Common myeloid progenitor, CD34-positive (primary cell): ENCODE measurements around the gene PLA2G5.

Experiments used
- CTCF ChIA-PET: fragments of 350-600 bp; sonication (Branson Sonifier 250); formaldehyde crosslinking; loops from one replicate; lab custom pipeline; 2021; ENCODE audit warnings: antibody characterized with exemption; lab: Charles Lee
- POLR2A ChIA-PET: fragments of 350-600 bp; sonication (Branson Sonifier 250); formaldehyde crosslinking; loops from one replicate; lab custom pipeline; 2021; ENCODE audit warnings: antibody characterized with exemption; lab: Charles Lee
- DNase-seq, 3 donors: peaks; one replicate each; pipeline versions ENCODE4 v3.0.0 to v3.0.0-alpha.2; 2013
- H3K27ac ChIP-seq, 2 experiments: 1 replicate in 1 of 2; 2 replicates in 1 of 2; pipeline ENCODE4 v1.7.0; 2013; ENCODE audit warnings: inconsistent platforms in 2 of 2, low read length in 2 of 2, mild to moderate bottlenecking in 2 of 2, low read depth in 1 of 2, moderate library complexity in 1 of 2; ENCODE audit not compliant: severe bottlenecking in 2 of 2, insufficient read depth in 1 of 2, poor library complexity in 1 of 2
- H3K27me3 ChIP-seq, 5 experiments: replicated peaks in 2 of 5; 1 replicate in 3 of 5; 2 replicates in 2 of 5; pipeline versions ENCODE4 v1.6.1 to v1.7.0; 2013; ENCODE audit warnings: low read length in 4 of 5, mild to moderate bottlenecking in 2 of 5, moderate library complexity in 2 of 5, inconsistent platforms in 1 of 5; ENCODE audit not compliant: insufficient read depth in 5 of 5, control insufficient read depth in 4 of 5
- H3K36me3 ChIP-seq, 4 experiments: 1 replicate in 2 of 4; 2 replicates in 2 of 4; pipeline versions ENCODE4 v1.6.1 to v1.7.0; 2013; ENCODE audit warnings: low read length in 3 of 4, control low read depth in 1 of 4, mild to moderate bottlenecking in 1 of 4; ENCODE audit not compliant: control insufficient read depth in 4 of 4, insufficient read depth in 4 of 4
- H3K4me1 ChIP-seq, 4 experiments: 1 replicate in 3 of 4; 2 replicates in 1 of 4; pipeline versions ENCODE4 v1.6.1 to v1.7.1; 2013; ENCODE audit warnings: low read length in 3 of 4, mild to moderate bottlenecking in 3 of 4, control low read depth in 1 of 4, inconsistent platforms in 1 of 4, moderate library complexity in 1 of 4; ENCODE audit not compliant: control insufficient read depth in 4 of 4, insufficient read depth in 4 of 4; ENCODE audit errors: control extremely low read depth in 1 of 4
- H3K4me3 ChIP-seq, 7 experiments: 1 replicate in 4 of 7; 2 replicates in 3 of 7; pipeline versions ENCODE4 v1.5.1 to v1.7.0; 2013; ENCODE audit warnings: mild to moderate bottlenecking in 7 of 7, low read length in 6 of 7, moderate library complexity in 6 of 7, inconsistent platforms in 2 of 7, low read depth in 2 of 7, control low read depth in 1 of 7; ENCODE audit not compliant: insufficient read depth in 4 of 7, control insufficient read depth in 1 of 7; ENCODE audit errors: extremely low read depth in 1 of 7
- H3K9me3 ChIP-seq, 5 experiments: 1 replicate in 4 of 5; 2 replicates in 1 of 5; pipeline versions ENCODE4 v1.6.1 to v1.7.1; 2013; ENCODE audit warnings: low read length in 4 of 5, mild to moderate bottlenecking in 2 of 5, inconsistent platforms in 1 of 5, low read depth in 1 of 5, moderate library complexity in 1 of 5; ENCODE audit not compliant: control insufficient read depth in 4 of 5, insufficient read depth in 2 of 5; ENCODE audit errors: control extremely low read depth in 1 of 5
- WGBS: methylation state at CpG from one replicate; pipeline ENCODE4 v1.1.5; 2013; ENCODE audit not compliant: insufficient coverage; 5-methylcytosine and 5-hydroxymethylcytosine counted together

Gene PLA2G5

GRCh38 chr1:20096840-20097447 is 26.9 kb downstream of the PLA2G5 start:
- H3K9me3 ChIP-seq, result peaks cover 0 to 2% (median 0%) of the 10 kb centered on the region in 5 experiments
- POLR2A ChIA-PET, result no interaction called here
- no peak overlapping the region for H3K27ac ChIP-seq
- no peaks in the 10 kb centered on the region for H3K4me1 ChIP-seq
- 98% methylated on average over 5 of the region's 7 CpGs for WGBS
- CTCF ChIA-PET, result interaction anchor here (0.5 to 1.4 kb wide), 3 partner anchors 17 to 57 kb away, joined by 3 read pairs; no protein-coding TSS in a partner anchor
- DNase-seq, result no peak
- peaks cover 0 to 20% (median 4%) of the 10 kb centered on the region in 5 experiments for H3K27me3 ChIP-seq
- no peak overlapping the region for H3K4me3 ChIP-seq
- no peaks in the 10 kb centered on the region for H3K36me3 ChIP-seq

- POLR2A ChIA-PET, result no interaction called here
- no peaks in the 10 kb centered on the region for H3K4me1 ChIP-seq
- H3K27me3 ChIP-seq, result peaks cover 0 to 12% (median under 1%) of the 10 kb centered on the region in 5 experiments
- no peak overlapping the region for H3K27ac ChIP-seq
- H3K4me3 ChIP-seq, result no peak overlapping the region
- no peak for DNase-seq
- 100% methylated on average over 2 of the region's 3 CpGs for WGBS
- CTCF ChIA-PET, result interaction anchor here (1.3 to 2.1 kb wide), 2 partner anchors 53 to 96 kb away, joined by 5 to 10 read pairs; no protein-coding TSS in a partner anchor
- H3K36me3 ChIP-seq, result no peaks in the 10 kb centered on the region
- H3K9me3 ChIP-seq, result peaks cover 0 to 2% (median 0%) of the 10 kb centered on the region in 5 experiments
Observed at GRCh38 chr1:20099533-20099932, 29.5 kb downstream of the PLA2G5 start.

GRCh38 chr1:20100632-20101355 is 30.8 kb downstream of the PLA2G5 start:
- CTCF ChIA-PET, result interaction anchor here (0.7 to 2.1 kb wide), 5 partner anchors 52 to 101 kb away, joined by 3 to 10 read pairs (median 4); no protein-coding TSS in a partner anchor
- WGBS, result 43% methylated on average over 14 of the region's 14 CpGs
- no peak overlapping the region for H3K27ac ChIP-seq

GRCh38 chr1:20102875-20103274 is 32.9 kb downstream of the PLA2G5 start:
- DNase-seq, result peak in 1 of 3 donors; percentile 22
- POLR2A ChIA-PET, result no interaction called here
- Histone ChIP-seq H3K4me3 (no peak overlapping the region), H3K4me1 (no peaks in the 10 kb centered on the region), H3K27me3 (peaks cover 0 to 20% (median 0%) of the 10 kb centered on the region in 5 experiments), H3K9me3 (no peaks in the 10 kb centered on the region), H3K36me3 (no peaks in the 10 kb centered on the region), H3K27ac (no peak overlapping the region)
- WGBS, result 100% methylated on average over 1 of the region's 1 CpG
- CTCF ChIA-PET, result interaction anchor here (1.2 to 1.3 kb wide), 2 partner anchors 86 to 93 kb away, joined by 3 to 5 read pairs; no protein-coding TSS in a partner anchor

More at GRCh38 chr1:20100632-20101355, 30.8 kb downstream of the PLA2G5 start:
- Histone ChIP-seq H3K4me1 (no peaks in the 10 kb centered on the region), H3K9me3 (peaks cover 0 to 2% (median 0%) of the 10 kb centered on the region in 5 experiments), H3K4me3 (no peak overlapping the region), H3K36me3 (no peaks in the 10 kb centered on the region), H3K27me3 (peaks cover 0 to 9% (median 0%) of the 10 kb centered on the region in 5 experiments)
- DNase-seq, result peak; percentile 42 to 71 (median 67)
- POLR2A ChIA-PET, result no interaction called here

GRCh38 chr1:20105856-20106255 is 35.9 kb downstream of the PLA2G5 start:
- WGBS, result 90% methylated on average over 1 of the region's 1 CpG
- no peak for DNase-seq
- CTCF ChIA-PET, result no interaction called here

GRCh38 chr1:20107351-20107750 is 37.4 kb downstream of the PLA2G5 start:
- Histone ChIP-seq H3K27me3 (peaks cover 0 to 16% (median 0%) of the 10 kb centered on the region in 5 experiments), H3K27ac (no peak overlapping the region), H3K36me3 (no peaks in the 10 kb centered on the region), H3K4me3 (no peak overlapping the region), H3K9me3 (no peaks in the 10 kb centered on the region), H3K4me1 (no peaks in the 10 kb centered on the region)
- CTCF ChIA-PET, result no interaction called here
- POLR2A ChIA-PET, result no interaction called here
- WGBS, result 64% methylated on average over 2 of the region's 4 CpGs
- no peak for DNase-seq

More at GRCh38 chr1:20105856-20106255, 35.9 kb downstream of the PLA2G5 start:
- Histone ChIP-seq H3K4me3 (no peak overlapping the region), H3K27ac (no peak overlapping the region), H3K9me3 (no peaks in the 10 kb centered on the region), H3K27me3 (peaks cover 0 to 16% (median 0%) of the 10 kb centered on the region in 5 experiments), H3K4me1 (no peaks in the 10 kb centered on the region), H3K36me3 (no peaks in the 10 kb centered on the region)
- POLR2A ChIA-PET, result no interaction called here

- Histone ChIP-seq H3K27ac (no peak overlapping the region), H3K4me1 (no peaks in the 10 kb centered on the region), H3K4me3 (no peak overlapping the region), H3K36me3 (no peaks in the 10 kb centered on the region), H3K27me3 (peaks cover 0 to 16% (median 0%) of the 10 kb centered on the region in 5 experiments), H3K9me3 (no peaks in the 10 kb centered on the region)
- CTCF ChIA-PET, result no interaction called here
- DNase-seq, result no peak
- 100% methylated on average over 4 of the region's 4 CpGs for WGBS
- POLR2A ChIA-PET, result no interaction called here
Observed at GRCh38 chr1:20107796-20108195, 37.8 kb downstream of the PLA2G5 start.
